Activated CD4-positive, alpha-beta T cell treated with anti-CD3 and anti-CD28 coated beads, Interleukin-2, amount 50 U/mL, for 24 hours (primary cell): ENCODE data around the gene DNAJB8.

Source experiments
- DNase-seq, 2 donors: peaks; one replicate each; pipeline ENCODE4 v3.0.0-alpha.2; 2020; ENCODE audit warnings: low read depth in 1 of 2, low spot score in 1 of 2

DNAJB8 gene

GRCh38 chr3:128413413-128414205 is 53.1 kb downstream of the DNAJB8 start:
- DNase-seq = no peak

- DNase-seq = no peak
Measured at GRCh38 chr3:128413003-128413370, 53.7 kb downstream of the DNAJB8 start.
